Mesothelial cell of epicardium (in vitro differentiated cells): ENCODE results near the gene CALY. TPM values are rescaled to one million over a fixed set of nuclear protein-coding genes. Genes with fewer than 3 reads are reported as not detected.

ENCODE experiments used
- DNase-seq, 2 experiments: peaks; one replicate each; pipeline ENCODE4 v3.0.0; 2021; ENCODE audit warnings: low spot score in 2 of 2; ENCODE audit not compliant: unreplicated experiment in 2 of 2
- H3K27ac Mint-ChIP-seq: 2 replicates; pipeline ENCODE4 v1.8.0; 2021; ENCODE audit warnings: mixed read lengths
- H3K27me3 Mint-ChIP-seq: 2 replicates; pipeline ENCODE4 v1.8.0; 2021; ENCODE audit warnings: low read depth, mixed read lengths
- H3K36me3 Mint-ChIP-seq: 2 replicates; pipeline ENCODE4 v1.8.0; 2021; ENCODE audit warnings: mixed read lengths
- H3K4me1 Mint-ChIP-seq: 2 replicates; pipeline ENCODE4 v1.8.0; 2021; ENCODE audit warnings: mixed read lengths
- H3K4me3 Mint-ChIP-seq: 2 replicates; pipeline ENCODE4 v1.8.0; 2021; ENCODE audit warnings: mild to moderate bottlenecking, moderate library complexity, mixed read lengths
- H3K9me3 Mint-ChIP-seq: 2 replicates; pipeline ENCODE4 v1.8.0; 2021; ENCODE audit warnings: mixed read lengths
- total RNA-seq: library from RNA; stranded (reverse); gene quantifications from 3 replicates; pipeline ENCODE4 v1.2.1, GENCODE V29; 2021
- TF ChIP-seq, protein P1 (sequence below): fragments of 200-600 bp; sonication (generic); IDR thresholded peaks from one replicate; pipeline ENCODE4 v1.5.0; 2021; ENCODE audit warnings: antibody characterized with exemption; ENCODE audit not compliant: unreplicated experiment

The CALY gene
- total RNA-seq, 1 donor from 2014 or later = 2.1 TPM

GRCh38 chr10:133379801-133380666, 43.3 kb upstream of the CALY start:
- H3K27me3 Mint-ChIP-seq = peaks cover 11% of the 10 kb centered on the region
- no peaks in the 10 kb centered on the region for H3K4me1 Mint-ChIP-seq
- peak overlapping the region; percentile 58 for H3K4me3 Mint-ChIP-seq
- peaks cover 12% of the 10 kb centered on the region for H3K36me3 Mint-ChIP-seq
- no peak overlapping the region for H3K27ac Mint-ChIP-seq
- DNase-seq = no peak
- no peaks in the 10 kb centered on the region for H3K9me3 Mint-ChIP-seq
- TF ChIP-seq, protein P1, sequence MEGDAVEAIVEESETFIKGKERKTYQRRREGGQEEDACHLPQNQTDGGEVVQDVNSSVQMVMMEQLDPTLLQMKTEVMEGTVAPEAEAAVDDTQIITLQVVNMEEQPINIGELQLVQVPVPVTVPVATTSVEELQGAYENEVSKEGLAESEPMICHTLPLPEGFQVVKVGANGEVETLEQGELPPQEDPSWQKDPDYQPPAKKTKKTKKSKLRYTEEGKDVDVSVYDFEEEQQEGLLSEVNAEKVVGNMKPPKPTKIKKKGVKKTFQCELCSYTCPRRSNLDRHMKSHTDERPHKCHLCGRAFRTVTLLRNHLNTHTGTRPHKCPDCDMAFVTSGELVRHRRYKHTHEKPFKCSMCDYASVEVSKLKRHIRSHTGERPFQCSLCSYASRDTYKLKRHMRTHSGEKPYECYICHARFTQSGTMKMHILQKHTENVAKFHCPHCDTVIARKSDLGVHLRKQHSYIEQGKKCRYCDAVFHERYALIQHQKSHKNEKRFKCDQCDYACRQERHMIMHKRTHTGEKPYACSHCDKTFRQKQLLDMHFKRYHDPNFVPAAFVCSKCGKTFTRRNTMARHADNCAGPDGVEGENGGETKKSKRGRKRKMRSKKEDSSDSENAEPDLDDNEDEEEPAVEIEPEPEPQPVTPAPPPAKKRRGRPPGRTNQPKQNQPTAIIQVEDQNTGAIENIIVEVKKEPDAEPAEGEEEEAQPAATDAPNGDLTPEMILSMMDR = no peak

DNA sequence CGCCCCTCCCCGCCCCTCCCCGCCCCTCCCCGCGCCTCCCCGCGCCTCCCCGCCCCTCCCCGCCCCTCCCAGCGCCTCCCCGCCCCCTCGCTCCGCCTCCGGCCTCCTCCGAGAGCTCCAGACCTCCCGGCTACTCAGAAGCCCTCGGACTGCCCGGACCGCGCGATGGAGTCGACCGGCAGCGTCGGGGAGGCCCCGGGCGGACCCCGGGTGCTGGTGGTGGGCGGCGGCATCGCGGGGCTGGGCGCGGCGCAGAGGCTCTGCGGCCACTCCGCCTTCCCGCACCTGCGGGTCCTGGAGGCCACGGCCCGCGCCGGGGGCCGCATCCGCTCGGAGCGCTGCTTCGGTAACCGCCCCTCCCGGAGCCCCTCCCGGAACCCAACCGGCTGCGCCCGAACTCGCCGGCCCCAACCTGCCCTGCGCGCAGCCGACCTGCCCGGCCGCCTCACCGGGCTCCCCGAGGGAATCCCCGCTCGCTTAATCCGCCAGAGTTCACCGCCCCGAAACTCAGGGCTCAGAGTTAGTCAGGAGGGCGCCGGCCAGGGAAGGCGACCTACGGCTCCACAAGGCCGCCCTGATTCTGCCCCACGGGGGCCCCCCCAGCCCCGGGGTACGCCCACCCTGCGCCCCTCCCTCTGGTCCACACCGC, 42.6 kb upstream of the CALY start, which contains the start of gene PAOX:
PAOX (plus strand) TSS at position 111 of the 649 bp plus-strand sequence; CDS start at position 166, 55 bp downstream.
- Mint-ChIP-seq H3K4me3 (peak within 1 kb of the TSS; percentile 74), H3K27ac (peak within 1 kb of the TSS; percentile 25), H3K36me3 (peaks cover 8% of the 10 kb centered on the region), H3K27me3 (peaks cover 11% of the 10 kb centered on the region), H3K4me1 (no peaks in the 10 kb centered on the region), H3K9me3 (no peaks in the 10 kb centered on the region)
- TF ChIP-seq, protein P1 = no peak
- DNase-seq = peak in 1 of 2 experiments; percentile 59

DNA sequence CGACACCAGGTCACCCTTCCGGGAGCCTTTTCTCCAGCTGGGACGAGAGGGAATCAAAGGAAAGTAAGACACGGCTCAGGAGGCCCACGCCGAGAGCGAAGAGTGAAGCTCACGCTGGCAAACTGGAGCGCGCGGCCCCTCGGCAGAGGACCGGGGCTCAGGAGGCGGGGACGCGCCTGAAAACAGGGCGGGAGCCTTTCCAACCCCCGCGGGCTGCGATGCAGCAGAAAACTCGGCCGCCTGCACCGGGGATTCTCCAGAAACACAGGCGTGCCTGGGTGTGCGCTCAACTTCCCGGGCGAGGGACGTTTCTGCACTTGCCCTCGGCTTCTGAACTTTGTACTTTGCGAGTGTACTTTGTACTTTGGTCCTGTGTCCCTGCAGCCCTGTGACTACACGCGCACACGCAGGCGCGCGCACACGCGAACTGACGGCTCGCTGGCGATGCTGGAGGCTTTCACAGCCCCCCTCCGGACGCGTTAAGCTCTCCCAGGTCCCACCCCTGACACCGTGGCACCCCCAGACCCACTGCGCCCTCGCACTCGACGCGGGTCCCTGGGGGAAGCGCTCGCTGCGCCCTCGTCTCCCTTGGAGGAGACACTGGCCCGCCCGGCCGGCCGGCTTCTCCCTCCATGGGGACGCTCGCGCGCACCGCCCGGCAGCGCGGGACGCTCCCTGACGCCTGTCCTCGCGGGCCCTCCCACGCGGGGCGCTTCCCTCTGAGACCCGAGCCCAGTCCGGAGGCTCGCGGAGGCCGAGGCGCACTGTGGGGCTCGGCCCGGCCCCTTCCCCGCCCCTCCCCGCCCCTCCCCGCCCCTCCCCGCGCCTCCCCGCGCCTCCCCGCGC, 41.8 kb upstream of the CALY start:
- peak overlapping the region; percentile 74 for H3K4me3 Mint-ChIP-seq
- no peaks in the 10 kb centered on the region for H3K9me3 Mint-ChIP-seq
- peak; percentile 58 to 76 for DNase-seq
- TF ChIP-seq, protein P1 = no peak
- peaks cover 2% of the 10 kb centered on the region for H3K4me1 Mint-ChIP-seq
- H3K27me3 Mint-ChIP-seq = peaks cover 13% of the 10 kb centered on the region
- peak overlapping the region; percentile 25 for H3K27ac Mint-ChIP-seq
- H3K36me3 Mint-ChIP-seq = peaks cover 6% of the 10 kb centered on the region

DNA sequence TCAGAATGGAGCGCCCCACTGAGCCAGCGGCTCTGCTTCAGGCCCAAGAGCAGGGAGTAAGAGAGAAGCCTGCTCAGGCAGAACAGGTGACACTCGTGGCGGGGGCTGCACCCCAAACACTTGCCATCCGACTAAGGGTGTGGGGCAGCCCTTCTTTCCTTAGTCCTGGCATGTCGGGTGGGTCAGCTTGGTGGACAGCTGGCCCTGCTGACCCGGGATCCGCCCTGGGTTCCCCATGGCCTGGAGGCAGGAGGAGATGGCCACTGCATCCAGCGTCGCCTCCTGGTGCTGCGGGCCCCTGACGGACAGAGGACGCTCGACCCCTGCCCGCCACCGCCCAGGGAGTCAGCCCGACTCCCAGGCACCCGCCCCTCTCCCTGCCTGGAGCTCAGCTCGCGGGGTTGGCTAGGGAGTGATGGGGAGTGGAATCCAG, 41.1 kb upstream of the CALY start:
- Mint-ChIP-seq H3K36me3 (peaks cover 6% of the 10 kb centered on the region), H3K27me3 (peaks cover 13% of the 10 kb centered on the region), H3K9me3 (no peaks in the 10 kb centered on the region), H3K4me3 (peak overlapping the region; percentile 74), H3K27ac (no peak overlapping the region), H3K4me1 (peaks cover 4% of the 10 kb centered on the region)
- TF ChIP-seq, protein P1 = no peak
- DNase-seq = no peak
